ENCODE results near the gene SMPDL3B.

Gene SMPDL3B

GRCh38 chr1:27934818-27935549 lies at the start of gene SMPDL3B:
Gene SMPDL3B, plus strand, starts transcription at chr1:27935000. Its CDS starts 184 bp downstream, at chr1:27935184.
- Histone ChIP-seq H3K4me3 (ENCODE audit: low read depth, low read length, poor library complexity, severe bottlenecking) (peak within 1 kb of the TSS; percentile 48), H3K27me3 (ENCODE audit: insufficient read depth, low read length) (no peaks in the 10 kb centered on the region), H3K36me3 (ENCODE audit: insufficient read depth, low read length) (no peaks in the 10 kb centered on the region), H3K4me1 (ENCODE audit: insufficient read depth, low read length, severe bottlenecking) (peaks cover 24% of the 10 kb centered on the region), H4K20me1 (ENCODE audit: insufficient read depth, low read length) (no peaks in the 10 kb centered on the region), H3K79me2 (ENCODE audit: insufficient read depth, low read length) (no peaks in the 10 kb centered on the region), H3K4me2 (ENCODE audit: low read length) (peak within 1 kb of the TSS; percentile 59), H3K27ac (ENCODE audit: low read depth, low read length, poor library complexity, severe bottlenecking) (no peak within 1 kb of the TSS), H3K9ac (ENCODE audit: low read length) (peak within 1 kb of the TSS; percentile 23; the same call in 1 of the 2 replicates), H3F3A (ENCODE audit: insufficient read depth, low read length) (no peaks in the 10 kb centered on the region), H3K9me2 (ENCODE audit: low read depth, low read length) (no peaks in the 10 kb centered on the region), H2AFZ (ENCODE audit: low read length) (no peak within 1 kb of the TSS), H3K9me3 (ENCODE audit: low read length) (no peaks in the 10 kb centered on the region)
- no peak for TF ChIP-seq EZH2 (IDR thresholded peaks at IDR 0.05; ENCODE audit: borderline replicate concordance, low read length)
- TF ChIP-seq CTCF (IDR thresholded peaks at IDR 0.05; ENCODE audit: low read length): no peak

- no peaks in the 10 kb centered on the region for H3F3A ChIP-seq (ENCODE audit: insufficient read depth, low read length)
- peaks cover 58% of the 10 kb centered on the region for H3K36me3 ChIP-seq (ENCODE audit: insufficient read depth, low read length)
Measured at GRCh38 chr1:27885114-27885528, 49.7 kb upstream of the SMPDL3B start.

GRCh38 chr1:27885621-27886352 lies 49.0 kb upstream of the SMPDL3B start:
- no peak overlapping the region for H3K4me3 ChIP-seq (ENCODE audit: low read depth, low read length, poor library complexity, severe bottlenecking)
- H3K4me2 ChIP-seq (ENCODE audit: low read length): no peak overlapping the region
- peak overlapping the region; percentile 92 for H3K27ac ChIP-seq (ENCODE audit: low read depth, low read length, poor library complexity, severe bottlenecking)
- H3K4me1 ChIP-seq (ENCODE audit: insufficient read depth, low read length, severe bottlenecking): peaks cover 69% of the 10 kb centered on the region
- no peaks in the 10 kb centered on the region for H3K9me3 ChIP-seq (ENCODE audit: low read length)
- H2AFZ ChIP-seq (ENCODE audit: low read length): no peak overlapping the region
- H3K9me2 ChIP-seq (ENCODE audit: low read depth, low read length): no peaks in the 10 kb centered on the region
- H3K36me3 ChIP-seq (ENCODE audit: insufficient read depth, low read length): peaks cover 58% of the 10 kb centered on the region
- no peak overlapping the region for H3K9ac ChIP-seq (ENCODE audit: low read length)
- 0 out of 2 replicates have a peak, but pooled peaks cover under 1% of the 10 kb centered on the region for H3F3A ChIP-seq (ENCODE audit: insufficient read depth, low read length)
- H3K79me2 ChIP-seq (ENCODE audit: insufficient read depth, low read length): no peaks in the 10 kb centered on the region
- no peaks in the 10 kb centered on the region for H4K20me1 ChIP-seq (ENCODE audit: insufficient read depth, low read length)
- no peaks in the 10 kb centered on the region for H3K27me3 ChIP-seq (ENCODE audit: insufficient read depth, low read length)
- TF ChIP-seq CTCF (IDR thresholded peaks at IDR 0.05; ENCODE audit: low read length): no peak
- no peak for TF ChIP-seq EZH2 (IDR thresholded peaks at IDR 0.05; ENCODE audit: borderline replicate concordance, low read length)

More at GRCh38 chr1:27885114-27885528, 49.7 kb upstream of the SMPDL3B start:
- no peak overlapping the region for H2AFZ ChIP-seq (ENCODE audit: low read length)
- H3K27ac ChIP-seq (ENCODE audit: low read depth, low read length, poor library complexity, severe bottlenecking): peak overlapping the region; percentile 89
- peaks cover 62% of the 10 kb centered on the region for H3K4me1 ChIP-seq (ENCODE audit: insufficient read depth, low read length, severe bottlenecking)
- no peaks in the 10 kb centered on the region for H4K20me1 ChIP-seq (ENCODE audit: insufficient read depth, low read length)
- TF ChIP-seq CTCF (IDR thresholded peaks at IDR 0.05; ENCODE audit: low read length) (no peak), EZH2 (IDR thresholded peaks at IDR 0.05; ENCODE audit: borderline replicate concordance, low read length) (no peak)
- peak overlapping the region; percentile 43; the same call in 1 of the 2 replicates for H3K9ac ChIP-seq (ENCODE audit: low read length)
- H3K9me3 ChIP-seq (ENCODE audit: low read length): no peaks in the 10 kb centered on the region
- H3K79me2 ChIP-seq (ENCODE audit: insufficient read depth, low read length): no peaks in the 10 kb centered on the region
- H3K4me2 ChIP-seq (ENCODE audit: low read length): peak overlapping the region; percentile 42; the same call in 1 of the 2 replicates
- no peak overlapping the region for H3K4me3 ChIP-seq (ENCODE audit: low read depth, low read length, poor library complexity, severe bottlenecking)
- no peaks in the 10 kb centered on the region for H3K27me3 ChIP-seq (ENCODE audit: insufficient read depth, low read length)
- H3K9me2 ChIP-seq (ENCODE audit: low read depth, low read length): no peaks in the 10 kb centered on the region

Measured in OCI-LY1 (cell line).